H1 (cell line): ENCODE results near the gene MAP7D2. TPM values are rescaled to one million over a fixed set of nuclear protein-coding genes. Genes with fewer than 3 reads are reported as not detected.

ENCODE experiments used
- CTCF ChIA-PET: fragments of 300-600 bp; sonication (Branson Sonifier 250); formaldehyde crosslinking; loops from one replicate; lab custom pipeline; 2021; ENCODE audit not compliant: partially characterized antibody; lab: Charles Lee
- POLR2A ChIA-PET: fragments of 300-600 bp; sonication (Branson Sonifier 250); formaldehyde crosslinking; loops from one replicate; lab custom pipeline; 2021; ENCODE audit warnings: inconsistent platforms; ENCODE audit not compliant: partially characterized antibody; lab: Charles Lee
- DNase-seq, 2 experiments: peaks; one replicate each; pipeline versions ENCODE4 v3.0.0 to v3.0.0-alpha.2; 2010 to 2022; ENCODE audit warnings: low spot score in 2 of 2, low read depth in 1 of 2, mixed read lengths in 1 of 2
- FAIRE-seq: peaks from 2 replicates; lab custom pipeline; 2011; peaks lifted over from hg19 to GRCh38; lab: Jason Lieb, UNC
- H2AFZ ChIP-seq: 2 replicates; pipeline ENCODE4 v1.8.1; 2012; ENCODE audit warnings: low read length, inconsistent platforms
- H2AK5ac ChIP-seq: 2 replicates; pipeline ENCODE4 v1.6.1; 2013; ENCODE audit warnings: low read depth, low read length
- H2BK120ac ChIP-seq: replicated peaks from 2 replicates; pipeline ENCODE3; 2013; ENCODE audit warnings: low read depth, low read length, inconsistent platforms
- H2BK12ac ChIP-seq: 2 replicates; pipeline ENCODE4 v1.6.1; 2013; ENCODE audit warnings: low read depth, low read length
- H2BK15ac ChIP-seq: 2 replicates; pipeline ENCODE4 v1.6.1; 2013; ENCODE audit warnings: low read length
- H2BK20ac ChIP-seq: 2 replicates; pipeline ENCODE4 v1.6.1; 2013; ENCODE audit warnings: low read length
- H2BK5ac ChIP-seq: 2 replicates; pipeline ENCODE4 v1.6.1; 2013; ENCODE audit warnings: low read depth, low read length
- H3K14ac ChIP-seq: 2 replicates; pipeline ENCODE4 v1.6.1; 2013; ENCODE audit warnings: inconsistent platforms; ENCODE audit not compliant: insufficient read length
- H3K18ac ChIP-seq: 2 replicates; pipeline ENCODE4 v1.6.1; 2013; ENCODE audit warnings: low read length; ENCODE audit errors: extremely low read depth
- H3K23ac ChIP-seq: 2 replicates; pipeline ENCODE4 v1.6.1; 2013; ENCODE audit warnings: inconsistent platforms; ENCODE audit not compliant: insufficient read length
- H3K23me2 ChIP-seq: 2 replicates; pipeline ENCODE4 v1.6.1; 2013; ENCODE audit warnings: low read depth, low read length
- H3K27ac ChIP-seq: 2 replicates; pipeline ENCODE4 v1.6.1; 2011; ENCODE audit warnings: low read depth, low read length, inconsistent platforms
- H3K27me3 ChIP-seq, 4 experiments: replicated peaks in 1 of 4; 1 replicate in 1 of 4; 2 replicates in 3 of 4; pipeline versions ENCODE4 v1.6.1 to v1.8.1; 2011 to 2013; ENCODE audit warnings: low read length in 3 of 4, mild to moderate bottlenecking in 3 of 4, inconsistent platforms in 2 of 4, mixed read lengths in 2 of 4, moderate library complexity in 1 of 4; ENCODE audit not compliant: control insufficient read depth in 3 of 4, insufficient read depth in 3 of 4; ENCODE audit errors: extremely low read depth in 1 of 4
- H3K36me3 ChIP-seq, 4 experiments: 2 replicates each; pipeline versions ENCODE4 v1.6.1 to v1.8.1; 2011 to 2013; ENCODE audit warnings: mild to moderate bottlenecking in 4 of 4, low read length in 3 of 4, moderate library complexity in 2 of 4, control low read depth in 1 of 4, inconsistent platforms in 1 of 4; ENCODE audit not compliant: insufficient read depth in 4 of 4, control insufficient read depth in 2 of 4
- H3K4ac ChIP-seq: replicated peaks from 2 replicates; pipeline ENCODE3; 2013; ENCODE audit warnings: low read length, low read depth, mixed read lengths, inconsistent platforms; ENCODE audit not compliant: insufficient read length
- H3K4me1 ChIP-seq, 4 experiments: replicated peaks in 1 of 4; 1 replicate in 1 of 4; 2 replicates in 3 of 4; pipeline versions ENCODE4 v1.6.1 to v1.8.1; 2011 to 2013; ENCODE audit warnings: low read length in 3 of 4, inconsistent platforms in 2 of 4, mixed read lengths in 1 of 4; ENCODE audit not compliant: insufficient read depth in 4 of 4, control insufficient read depth in 3 of 4
- H3K4me2 ChIP-seq, 2 experiments: 2 replicates each; pipeline versions ENCODE4 v1.6.1 to v1.8.1; 2011 to 2013; ENCODE audit warnings: low read depth in 2 of 2, low read length in 2 of 2, control low read depth in 1 of 2, inconsistent platforms in 1 of 2, mild to moderate bottlenecking in 1 of 2; ENCODE audit not compliant: insufficient read depth in 1 of 2
- H3K4me3 ChIP-seq, 4 experiments: fragments of 200-600, 300-600 bp in 1 of 4; sonication (generic), shearing (Covaris generic), sonication (Bioruptor Twin) in 1 of 4; 2 replicates each; pipeline versions ENCODE4 v1.5.1 to v1.8.1; 2011 to 2016; ENCODE audit warnings: low read length in 4 of 4, low read depth in 3 of 4, control low read depth in 2 of 4, inconsistent platforms in 2 of 4, mild to moderate bottlenecking in 2 of 4, mixed read lengths in 1 of 4, moderate library complexity in 1 of 4; ENCODE audit not compliant: insufficient read depth in 2 of 4; ENCODE audit errors: extremely low read depth in 1 of 4
- H3K56ac ChIP-seq: replicated peaks from 2 replicates; pipeline ENCODE3; 2013; ENCODE audit warnings: low read depth, mild to moderate bottlenecking, mixed read lengths, low read length, inconsistent platforms; ENCODE audit not compliant: insufficient read length
- H3K79me1 ChIP-seq: 2 replicates; pipeline ENCODE4 v1.6.1; 2013; ENCODE audit warnings: low read depth, low read length, control low read depth
- H3K79me2 ChIP-seq, 2 experiments: 2 replicates each; pipeline versions ENCODE4 v1.6.1 to v1.8.1; 2012 to 2013; ENCODE audit warnings: low read length in 2 of 2, mild to moderate bottlenecking in 2 of 2, inconsistent platforms in 1 of 2; ENCODE audit not compliant: insufficient read depth in 2 of 2, control insufficient read depth in 1 of 2
- H3K9ac ChIP-seq, 4 experiments: replicated peaks in 1 of 4; 1 replicate in 1 of 4; 2 replicates in 3 of 4; pipeline versions ENCODE4 v1.6.1 to v1.8.1; 2011 to 2013; ENCODE audit warnings: low read depth in 3 of 4, low read length in 3 of 4, control low read depth in 2 of 4, mild to moderate bottlenecking in 2 of 4, moderate library complexity in 2 of 4, inconsistent platforms in 1 of 4; ENCODE audit errors: extremely low read depth in 1 of 4
- H3K9me3 ChIP-seq, 2 experiments: 2 replicates each; pipeline versions ENCODE4 v1.6.1 to v1.8.1; 2012 to 2013; ENCODE audit warnings: mild to moderate bottlenecking in 2 of 2, moderate library complexity in 2 of 2, control low read depth in 1 of 2, inconsistent platforms in 1 of 2, low read depth in 1 of 2, low read length in 1 of 2, mixed read lengths in 1 of 2; ENCODE audit not compliant: insufficient read depth in 2 of 2
- H4K20me1 ChIP-seq, 2 experiments: replicated peaks in 1 of 2; 2 replicates each; pipeline versions ENCODE3 to v1.8.1; 2011 to 2013; ENCODE audit warnings: inconsistent platforms in 2 of 2, low read length in 2 of 2, mild to moderate bottlenecking in 1 of 2; ENCODE audit not compliant: insufficient read depth in 2 of 2, control insufficient read depth in 1 of 2
- H4K5ac ChIP-seq: 2 replicates; pipeline ENCODE4 v1.6.1; 2013; ENCODE audit warnings: low read length, low read depth, mixed read lengths, inconsistent platforms; ENCODE audit not compliant: insufficient read length
- H4K8ac ChIP-seq: 2 replicates; pipeline ENCODE4 v1.8.0; 2013; ENCODE audit warnings: mild to moderate bottlenecking, moderate library complexity, low read length, inconsistent platforms; ENCODE audit not compliant: insufficient read depth; ENCODE audit errors: extremely low read depth
- H4K91ac ChIP-seq: replicated peaks from 2 replicates; pipeline ENCODE3; 2013; ENCODE audit warnings: low read length, mixed read lengths, inconsistent platforms; ENCODE audit not compliant: insufficient read length
- CBX5 ChIP-seq: fragments of 300-800, 300-1000 bp; sonication (generic); IDR thresholded peaks from 2 replicates; pipeline ENCODE4 v1.7.1; 2016; ENCODE audit warnings: antibody characterized with exemption, low read length, low read depth
- CHD2 ChIP-seq: IDR thresholded peaks from 2 replicates; pipeline ENCODE4 v1.6.1; 2012; ENCODE audit warnings: low read length, improper control_type of control experiment
- CTBP2 ChIP-seq: IDR thresholded peaks from 2 replicates; pipeline ENCODE4 v1.7.0; 2011; ENCODE audit warnings: borderline replicate concordance, mild to moderate bottlenecking, moderate library complexity, mixed read lengths, low read length; ENCODE audit not compliant: insufficient read depth, insufficient read length
- CTCF ChIP-seq, 3 experiments: IDR thresholded peaks; 1 replicate in 2 of 3; 2 replicates in 1 of 3; pipeline versions ENCODE4 v1.5.1 to v1.6.1; 2011; ENCODE audit warnings: low read length in 3 of 3, mild to moderate bottlenecking in 3 of 3, inconsistent platforms in 2 of 3, low read depth in 1 of 3, moderate library complexity in 1 of 3; ENCODE audit not compliant: insufficient read depth in 1 of 3; ENCODE audit errors: control extremely low read depth in 1 of 3
- JUN ChIP-seq: IDR thresholded peaks from 2 replicates; pipeline ENCODE4 v1.6.1; 2011; ENCODE audit warnings: low read depth, mild to moderate bottlenecking, improper control_type of control experiment, low read length
- JUND ChIP-seq: IDR thresholded peaks from 2 replicates; pipeline ENCODE4 v1.6.1; 2011; ENCODE audit warnings: mild to moderate bottlenecking, improper control_type of control experiment, low read length
- KDM5A ChIP-seq: fragments of 200-600 bp; IDR thresholded peaks from 2 replicates; pipeline ENCODE4 v1.7.1; 2012; ENCODE audit warnings: mild to moderate bottlenecking, low read length, inconsistent platforms, mixed read lengths
- SAP30 ChIP-seq: fragments of 300-600 bp; sonication (generic); IDR thresholded peaks from 2 replicates; pipeline ENCODE4 v1.7.1; 2012; ENCODE audit warnings: low read length, moderate library complexity, mild to moderate bottlenecking, inconsistent platforms; ENCODE audit not compliant: insufficient read depth, insufficient replicate concordance
- SIN3A ChIP-seq, 2 experiments: IDR thresholded peaks in 1 of 2; conservative IDR thresholded peaks in 1 of 2; 2 replicates each; pipeline ENCODE4 v1.6.1; 2011 to 2012; ENCODE audit warnings: low read length in 2 of 2, improper control_type of control experiment in 1 of 2, low read depth in 1 of 2, mild to moderate bottlenecking in 1 of 2
- WGBS, 2 experiments: shearing (Covaris generic) in 1 of 2; methylation state at CpG; one replicate each; pipeline versions ENCODE4 v1.1.6 to v1.1.7; 2013 to 2015; ENCODE audit warnings: low lambda C conversion rate in 2 of 2, mixed read lengths in 2 of 2, inconsistent platforms in 1 of 2, low coverage in 1 of 2, missing lambda C conversion rate in 1 of 2; ENCODE audit not compliant: insufficient replicate concordance in 2 of 2, insufficient coverage in 1 of 2, insufficient read length in 1 of 2; ENCODE audit errors: extremely low coverage in 1 of 2, missing lambda C conversion rate in 1 of 2; 5-methylcytosine and 5-hydroxymethylcytosine counted together
- polyA plus RNA-seq, 7 experiments: library from polyadenylated mRNA; depleted of rRNA in 3 of 7; stranded (reverse) in 5 of 7; unstranded in 2 of 7; fragments of >200 nt in 5 of 7; fragments of 200-250 nt in 2 of 7; gene quantifications; 1 replicate in 5 of 7; 2 replicates in 1 of 7; 4 replicates in 1 of 7; pipeline versions ENCODE4 v1.2.1 to v1.2.3, GENCODE V29; 2011 to 2013; ENCODE audit warnings: missing spikeins in 2 of 7, mixed read lengths in 2 of 7
- total RNA-seq: library from RNA; stranded (reverse); fragmentation: NEBNext Ultra II Directional; extraction: Animal tissue kit (Norgen Biotek cat#: 25700); gene quantifications from 2 replicates; pipeline ENCODE4 v1.2.1, GENCODE V29; 2021

The MAP7D2 gene
- total and polyA plus RNA-seq, 2 of the 8 experiments (the other 6 are each of a cell fraction or from before 2014, with no cell fraction given): 0.65 to 0.83 TPM

GRCh38 chrX:19958552-19959486 lies 157.9 kb downstream of the MAP7D2 start:
- H3K4ac ChIP-seq: no peak overlapping the region
- no peaks in the 10 kb centered on the region for H3K23me2 ChIP-seq
- H3K56ac ChIP-seq: no peak overlapping the region
- H4K8ac ChIP-seq: no peak overlapping the region
- H2AFZ ChIP-seq: no peak overlapping the region
- H3K9me3 ChIP-seq: no peaks in the 10 kb centered on the region
- ChIA-PET POLR2A (no interaction called here), CTCF (interaction anchor here (1.7 kb wide), 1 partner anchor 54 kb away, joined by 4 read pairs; no protein-coding TSS in a partner anchor)
- H3K27ac ChIP-seq: no peak overlapping the region
- no peak overlapping the region for H3K9ac ChIP-seq
- no peaks in the 10 kb centered on the region for H3K79me1 ChIP-seq
- no peak overlapping the region for H2BK5ac ChIP-seq
- no peaks in the 10 kb centered on the region for H3K79me2 ChIP-seq
- H3K27me3 ChIP-seq: no peaks in the 10 kb centered on the region
- H2BK15ac ChIP-seq: no peak overlapping the region
- H2BK12ac ChIP-seq: no peak overlapping the region
- no peak overlapping the region for H3K14ac ChIP-seq
- H3K18ac ChIP-seq: no peak overlapping the region
- no peak overlapping the region for H4K91ac ChIP-seq
- DNase-seq (no peak), FAIRE-seq (no peak)
- H2AK5ac ChIP-seq: no peak overlapping the region
- H3K23ac ChIP-seq: no peak overlapping the region
- H4K20me1 ChIP-seq: peaks cover 0 to 1% of the 10 kb centered on the region in 2 experiments
- no peaks in the 10 kb centered on the region; a peak in 1 of 8 replicates for H3K36me3 ChIP-seq
- H3K4me1 ChIP-seq: no peaks in the 10 kb centered on the region
- WGBS, 2 experiments: 89% methylated on average over 6 of the region's 6 CpGs; no CpG with 5 or more reads in 1 of the 2 experiments
- H2BK20ac ChIP-seq: no peak overlapping the region
- H2BK120ac ChIP-seq: no peak overlapping the region
- no peak overlapping the region for H4K5ac ChIP-seq
- H3K4me3 ChIP-seq: no peak overlapping the region
- no peak overlapping the region for H3K4me2 ChIP-seq
- TF ChIP-seq CBX5 (no peak), CTCF (IDR thresholded peaks at IDR 0.05; ENCODE audit: control extremely low read depth in 1 of 3, insufficient read depth in 1 of 3, low read depth in 1 of 3, low read length in 3 of 3) (no peak), SIN3A (conservative IDR thresholded peaks at IDR 0.05 in 1 of 2, IDR thresholded peaks at IDR 0.05 in 1 of 2; ENCODE audit: low read depth in 1 of 2, low read length in 2 of 2) (no peak), CHD2 (no peak), JUND (no peak), SAP30 (no peak), JUN (no peak), KDM5A (no peak), CTBP2 (no peak)
